Gastrocnemius medialis (tissue), 4 donors: ENCODE data around the gene AACS.

ENCODE experiments used
- POLR2A ChIP-seq, 2 donors: fragments of 450-650 bp; IDR thresholded peaks; one replicate each; pipeline ENCODE4 v1.6.1; 2017; ENCODE audit warnings: antibody characterized with exemption in 2 of 2, mild to moderate bottlenecking in 2 of 2, moderate library complexity in 2 of 2
- TF ChIP-seq, protein P1 (sequence below), 5 experiments: fragments of 450-650 bp in 3 of 5; fragments of 200-600 bp in 2 of 5; sonication (generic) in 2 of 5; IDR thresholded peaks in 4 of 5; conservative IDR thresholded peaks in 1 of 5; 1 replicate in 4 of 5; 2 replicates in 1 of 5; pipeline ENCODE4 v1.5.1; 2016 to 2019; ENCODE audit warnings: antibody characterized with exemption in 5 of 5, mild to moderate bottlenecking in 3 of 5, moderate library complexity in 3 of 5

- TF ChIP-seq, protein P1, sequence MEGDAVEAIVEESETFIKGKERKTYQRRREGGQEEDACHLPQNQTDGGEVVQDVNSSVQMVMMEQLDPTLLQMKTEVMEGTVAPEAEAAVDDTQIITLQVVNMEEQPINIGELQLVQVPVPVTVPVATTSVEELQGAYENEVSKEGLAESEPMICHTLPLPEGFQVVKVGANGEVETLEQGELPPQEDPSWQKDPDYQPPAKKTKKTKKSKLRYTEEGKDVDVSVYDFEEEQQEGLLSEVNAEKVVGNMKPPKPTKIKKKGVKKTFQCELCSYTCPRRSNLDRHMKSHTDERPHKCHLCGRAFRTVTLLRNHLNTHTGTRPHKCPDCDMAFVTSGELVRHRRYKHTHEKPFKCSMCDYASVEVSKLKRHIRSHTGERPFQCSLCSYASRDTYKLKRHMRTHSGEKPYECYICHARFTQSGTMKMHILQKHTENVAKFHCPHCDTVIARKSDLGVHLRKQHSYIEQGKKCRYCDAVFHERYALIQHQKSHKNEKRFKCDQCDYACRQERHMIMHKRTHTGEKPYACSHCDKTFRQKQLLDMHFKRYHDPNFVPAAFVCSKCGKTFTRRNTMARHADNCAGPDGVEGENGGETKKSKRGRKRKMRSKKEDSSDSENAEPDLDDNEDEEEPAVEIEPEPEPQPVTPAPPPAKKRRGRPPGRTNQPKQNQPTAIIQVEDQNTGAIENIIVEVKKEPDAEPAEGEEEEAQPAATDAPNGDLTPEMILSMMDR (IDR thresholded peaks at IDR 0.05 in 4 of 5, conservative IDR thresholded peaks at IDR 0.05 in 1 of 5) = no peak
- TF ChIP-seq POLR2A (IDR thresholded peaks at IDR 0.05) = no peak
Measured at GRCh38 chr12:125122668-125123067, 57.4 kb downstream of the AACS start.
